Activated naive CD4-positive, alpha-beta T cell treated with anti-CD3 and anti-CD28 coated beads, Interleukin-2, amount 50 U/mL, for 16 hours (primary cell): ENCODE measurements around the gene ASCL5.
"Not testable (repeated sequence)": the region's sequence is repeated elsewhere in the genome, so short reads cannot be mapped to it uniquely, and the experiment has no call there.

Experiments
- DNase-seq: peaks from one replicate; pipeline ENCODE4 v3.0.0-alpha.2; 2020

Gene ASCL5

GRCh38 chr1:201126832-201127754 is at the start of gene ASCL5:
Gene ASCL5 (minus strand): TSS chr1:201127184. CDS start chr1:201115372, 11,812 bp downstream.
- DNase-seq = no peak

- DNase-seq = no peak
Measured at GRCh38 chr1:201175820-201176500, 49.0 kb upstream of the ASCL5 start.

GRCh38 chr1:201173736-201174135 is 46.8 kb upstream of the ASCL5 start:
- no peak for DNase-seq

GRCh38 chr1:201172999-201173610 is 46.1 kb upstream of the ASCL5 start:
- no peak for DNase-seq

- DNase-seq = no peak
Measured at GRCh38 chr1:201172326-201172725, 45.3 kb upstream of the ASCL5 start.

- DNase-seq = peak; percentile 65
Measured at GRCh38 chr1:201171063-201172036, 44.4 kb upstream of the ASCL5 start.

GRCh38 chr1:201170533-201171062 is 43.6 kb upstream of the ASCL5 start:
- peak; percentile 75 for DNase-seq

GRCh38 chr1:201169971-201170532 is 43.1 kb upstream of the ASCL5 start:
- DNase-seq = no peak

- no peak for DNase-seq
Measured at GRCh38 chr1:201169203-201169602, 42.2 kb upstream of the ASCL5 start.

- no peak for DNase-seq
Measured at GRCh38 chr1:201167041-201167991, 40.3 kb upstream of the ASCL5 start.

GRCh38 chr1:201164645-201165044 is 37.7 kb upstream of the ASCL5 start:
- no peak for DNase-seq

GRCh38 chr1:201163707-201164106 is 36.7 kb upstream of the ASCL5 start:
- DNase-seq = no peak

- DNase-seq = not testable (repeated sequence)
Measured at GRCh38 chr1:201163036-201163435, 36.1 kb upstream of the ASCL5 start.

- DNase-seq = no peak
Measured at GRCh38 chr1:201157949-201158348, 31.0 kb upstream of the ASCL5 start.

GRCh38 chr1:201156819-201157218 is 29.8 kb upstream of the ASCL5 start:
- no peak for DNase-seq

GRCh38 chr1:201156346-201156745 is 29.4 kb upstream of the ASCL5 start:
- DNase-seq = no peak

- no peak for DNase-seq
Measured at GRCh38 chr1:201155354-201155753, 28.4 kb upstream of the ASCL5 start.

GRCh38 chr1:201154389-201155165 is 27.6 kb upstream of the ASCL5 start, which contains the start of gene TMEM9:
Gene TMEM9 (minus strand): TSS chr1:201154474. CDS start chr1:201153923, 551 bp downstream.
- DNase-seq = peak; percentile 97
